ENCODE measurements around the gene PIK3CB. TPM values are rescaled to one million over a fixed set of nuclear protein-coding genes. Genes with fewer than 3 reads are reported as not detected.

Gene PIK3CB
- total and polyA plus RNA-seq, 8 donors = 12.1 to 39.6 (median 15.0) TPM

DNA sequence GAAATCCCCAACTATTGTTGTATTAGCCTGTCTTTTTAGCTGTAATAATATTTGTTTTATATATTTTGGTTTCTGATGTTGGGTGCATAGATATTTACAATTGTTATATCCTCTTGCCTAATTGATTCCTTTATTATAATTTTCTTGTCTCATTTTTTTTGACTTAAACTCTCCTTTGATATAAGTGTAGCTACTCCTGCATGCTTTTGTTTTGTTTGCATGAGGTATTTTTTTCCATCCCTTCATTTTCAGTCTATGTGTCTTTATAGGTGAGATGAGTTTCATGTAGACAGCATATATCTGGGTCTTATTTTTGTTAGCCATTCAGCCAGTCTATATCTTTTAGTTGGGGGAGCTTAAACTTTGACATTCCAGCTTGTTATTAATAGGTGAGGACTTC lies 188.7 kb downstream of the PIK3CB start:
- intact Hi-C loops (cut with DNase I) = no loop called here
- TF ChIP-seq, protein P1, sequence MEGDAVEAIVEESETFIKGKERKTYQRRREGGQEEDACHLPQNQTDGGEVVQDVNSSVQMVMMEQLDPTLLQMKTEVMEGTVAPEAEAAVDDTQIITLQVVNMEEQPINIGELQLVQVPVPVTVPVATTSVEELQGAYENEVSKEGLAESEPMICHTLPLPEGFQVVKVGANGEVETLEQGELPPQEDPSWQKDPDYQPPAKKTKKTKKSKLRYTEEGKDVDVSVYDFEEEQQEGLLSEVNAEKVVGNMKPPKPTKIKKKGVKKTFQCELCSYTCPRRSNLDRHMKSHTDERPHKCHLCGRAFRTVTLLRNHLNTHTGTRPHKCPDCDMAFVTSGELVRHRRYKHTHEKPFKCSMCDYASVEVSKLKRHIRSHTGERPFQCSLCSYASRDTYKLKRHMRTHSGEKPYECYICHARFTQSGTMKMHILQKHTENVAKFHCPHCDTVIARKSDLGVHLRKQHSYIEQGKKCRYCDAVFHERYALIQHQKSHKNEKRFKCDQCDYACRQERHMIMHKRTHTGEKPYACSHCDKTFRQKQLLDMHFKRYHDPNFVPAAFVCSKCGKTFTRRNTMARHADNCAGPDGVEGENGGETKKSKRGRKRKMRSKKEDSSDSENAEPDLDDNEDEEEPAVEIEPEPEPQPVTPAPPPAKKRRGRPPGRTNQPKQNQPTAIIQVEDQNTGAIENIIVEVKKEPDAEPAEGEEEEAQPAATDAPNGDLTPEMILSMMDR (IDR thresholded peaks at IDR 0.05) = no peak
- no peak for ATAC-seq
- H3K27ac ChIP-seq = no peak overlapping the region
- no peaks in the 10 kb centered on the region for H3K27me3 ChIP-seq
- no peak overlapping the region for H3K4me3 ChIP-seq
- peaks cover 0 to 66% of the 10 kb centered on the region in 2 donors for H3K9me3 ChIP-seq
- no peaks in the 10 kb centered on the region for H3K4me1 ChIP-seq
- H3K36me3 ChIP-seq = peaks cover 0 to 27% of the 10 kb centered on the region in 2 donors
- DNase-seq = no peak

DNA sequence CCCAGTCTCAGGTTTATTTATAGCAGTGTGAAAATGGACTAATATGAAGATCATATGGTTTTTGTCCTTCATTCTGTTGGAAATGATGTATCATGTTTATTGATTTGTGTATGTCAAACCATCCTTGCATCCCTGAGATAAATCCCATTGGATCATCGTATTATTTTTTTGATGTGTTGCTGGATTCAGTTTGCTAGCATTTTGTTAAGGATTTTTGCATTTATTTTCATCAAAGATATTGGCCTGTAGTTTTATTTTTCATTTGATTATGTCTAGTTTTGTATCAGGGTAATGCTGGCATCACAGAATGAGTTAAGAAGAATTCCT lies 191.8 kb downstream of the PIK3CB start:
- no peak for DNase-seq
- H3K27ac ChIP-seq = no peak overlapping the region
- no peaks in the 10 kb centered on the region for H3K4me1 ChIP-seq
- no peak for ATAC-seq
- H3K27me3 ChIP-seq = no peaks in the 10 kb centered on the region
- intact Hi-C loops (cut with DNase I) = no loop called here
- TF ChIP-seq, protein P1 (IDR thresholded peaks at IDR 0.05) = no peak
- no peaks in the 10 kb centered on the region for H3K36me3 ChIP-seq
- H3K9me3 ChIP-seq = peaks cover 0 to 62% of the 10 kb centered on the region in 2 donors
- no peak overlapping the region for H3K4me3 ChIP-seq

DNA sequence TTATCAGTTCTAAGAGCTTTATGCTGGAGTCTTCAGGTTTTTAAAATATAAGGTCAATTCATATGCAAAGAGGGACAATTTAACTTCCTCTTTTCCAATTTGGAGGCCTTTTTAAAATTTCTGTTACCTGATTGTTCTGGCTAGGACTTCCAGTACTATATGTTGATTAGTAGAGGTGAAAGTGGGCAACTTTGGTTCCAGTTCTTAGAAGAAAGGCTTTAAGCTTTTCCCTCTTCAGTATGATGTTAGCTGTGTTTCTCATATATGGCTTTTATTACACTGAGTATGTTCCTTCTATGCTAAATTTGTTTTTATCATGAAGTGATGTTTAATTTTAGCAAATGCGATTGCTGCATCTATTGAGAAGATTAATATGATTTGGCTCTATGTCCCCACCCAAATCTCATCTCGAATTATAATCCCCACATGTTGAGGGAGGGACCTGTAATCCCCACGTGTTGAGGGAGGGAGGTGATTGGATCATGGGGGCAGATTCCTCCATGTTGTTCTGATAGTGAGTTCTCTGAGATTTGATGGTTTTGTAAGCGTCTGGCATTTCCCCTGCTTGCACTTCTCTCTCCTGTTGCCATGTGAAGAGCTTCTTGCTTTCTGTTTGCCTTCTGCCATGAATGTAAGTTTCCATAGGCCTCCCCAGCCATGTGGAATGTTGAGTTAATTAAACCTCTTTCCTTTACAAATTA lies 192.4 kb downstream of the PIK3CB start:
- TF ChIP-seq, protein P1 (IDR thresholded peaks at IDR 0.05) = no peak
- no peak overlapping the region for H3K27ac ChIP-seq
- no peak overlapping the region for H3K4me3 ChIP-seq
- intact Hi-C loops (cut with DNase I) = no loop called here
- no peaks in the 10 kb centered on the region for H3K27me3 ChIP-seq
- no peak for DNase-seq
- no peaks in the 10 kb centered on the region for H3K4me1 ChIP-seq
- no peaks in the 10 kb centered on the region for H3K36me3 ChIP-seq
- H3K9me3 ChIP-seq = peaks cover 0 to 58% of the 10 kb centered on the region in 2 donors
- ATAC-seq = no peak

DNA sequence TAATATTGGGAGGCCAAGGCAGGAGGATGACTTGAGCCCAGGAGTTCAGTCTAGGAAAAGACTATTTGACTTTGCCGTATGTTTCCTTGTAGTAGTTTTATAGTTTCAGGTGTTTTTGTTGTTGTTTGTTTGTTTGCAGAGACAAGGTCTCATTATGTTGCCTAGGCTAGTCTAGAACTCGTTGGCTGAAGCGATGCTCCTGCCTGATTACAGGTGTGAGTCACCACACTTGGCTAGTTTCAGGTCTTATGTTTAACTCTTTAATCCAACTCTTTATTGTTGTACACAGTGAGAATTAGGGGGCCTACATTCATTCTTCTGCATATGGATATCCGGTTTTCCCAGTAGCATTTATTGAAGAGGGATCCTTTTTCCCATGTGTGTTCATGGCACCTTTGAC lies 194.2 kb downstream of the PIK3CB start:
- Histone ChIP-seq H3K4me1 (no peaks in the 10 kb centered on the region), H3K9me3 (peaks cover 0 to 40% of the 10 kb centered on the region in 2 donors), H3K36me3 (no peaks in the 10 kb centered on the region), H3K4me3 (no peak overlapping the region), H3K27me3 (no peaks in the 10 kb centered on the region), H3K27ac (no peak overlapping the region)
- TF ChIP-seq, protein P1 (IDR thresholded peaks at IDR 0.05) = no peak
- DNase-seq (no peak), ATAC-seq (no peak)
- intact Hi-C loops (cut with DNase I) = no loop called here

DNA sequence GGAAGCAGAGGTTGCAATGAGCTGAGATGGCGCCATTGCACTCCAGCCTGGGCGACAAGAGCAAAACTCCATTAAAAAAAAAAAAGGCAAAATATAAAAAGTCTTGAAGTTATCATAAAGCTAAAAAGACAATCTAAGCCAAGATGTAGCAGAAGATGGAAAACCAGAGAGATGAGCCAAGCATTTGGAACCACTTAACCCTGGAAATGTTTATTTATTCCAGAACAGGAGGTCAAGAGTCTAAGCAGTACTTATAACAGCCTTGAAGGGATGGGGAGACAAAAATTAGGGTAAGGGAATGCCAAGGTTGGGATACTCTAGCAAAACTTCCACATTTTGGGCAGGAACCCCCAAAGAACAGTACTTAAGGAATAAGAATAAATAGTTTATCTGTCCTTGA lies 196.1 kb downstream of the PIK3CB start:
- Histone ChIP-seq H3K4me1 (no peaks in the 10 kb centered on the region), H3K9me3 (peaks cover 0 to 22% of the 10 kb centered on the region in 2 donors), H3K27me3 (no peaks in the 10 kb centered on the region), H3K36me3 (no peaks in the 10 kb centered on the region), H3K4me3 (no peak overlapping the region), H3K27ac (no peak overlapping the region)
- DNase-seq (no peak), ATAC-seq (no peak)
- intact Hi-C loops (cut with DNase I) = no loop called here
- TF ChIP-seq, protein P1 (IDR thresholded peaks at IDR 0.05) = no peak
